Uterus (tissue), 2 donors: ENCODE data around the gene RBM26.

Experiments
- POLR2A ChIP-seq, 2 donors: fragments of 450-650 bp; IDR thresholded peaks; one replicate each; pipeline ENCODE4 v1.6.1; 2016; ENCODE audit warnings: antibody characterized with exemption in 2 of 2, mild to moderate bottlenecking in 1 of 2, moderate library complexity in 1 of 2
- TF ChIP-seq, protein P1 (sequence below), 4 experiments: fragments of 200-600 bp in 2 of 4; fragments of 450-650 bp in 2 of 4; sonication (generic) in 2 of 4; IDR thresholded peaks; one replicate each; pipeline ENCODE4 v1.5.1; 2016 to 2019; ENCODE audit warnings: antibody characterized with exemption in 4 of 4, mild to moderate bottlenecking in 2 of 4, moderate library complexity in 1 of 4

DNA sequence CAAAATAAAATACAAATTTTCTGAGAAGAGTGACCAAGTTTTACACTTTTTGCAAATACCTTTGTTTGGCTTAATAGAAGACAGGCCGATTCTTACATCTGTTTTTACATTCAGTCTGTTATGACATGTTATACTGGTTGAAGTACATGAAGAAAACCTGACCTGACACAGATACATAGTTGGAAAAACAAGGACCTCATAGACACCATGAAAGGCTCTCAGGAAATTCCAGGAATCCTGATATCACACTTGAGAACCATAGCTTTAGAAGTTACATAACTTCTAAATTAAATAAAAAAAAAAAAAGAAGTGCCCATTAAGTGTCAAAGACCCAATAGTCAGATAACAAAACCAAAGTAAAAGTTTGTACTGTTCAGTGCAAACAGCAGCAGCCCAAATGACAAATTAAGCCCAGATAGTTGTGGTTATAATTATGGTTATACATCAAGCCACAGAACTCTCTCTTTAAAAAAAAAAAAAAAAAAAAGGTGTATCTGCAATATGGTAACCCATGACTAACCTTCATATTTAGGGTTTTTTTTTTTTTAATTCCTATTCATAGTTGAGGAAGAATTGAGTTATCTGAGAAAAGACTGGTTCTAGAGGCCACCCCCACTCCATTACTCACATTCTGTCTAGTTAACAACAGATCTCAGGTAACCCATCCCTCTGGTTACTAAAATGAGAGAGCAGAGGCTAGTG is 19.8 kb downstream of the RBM26 start:
- TF ChIP-seq, protein P1, sequence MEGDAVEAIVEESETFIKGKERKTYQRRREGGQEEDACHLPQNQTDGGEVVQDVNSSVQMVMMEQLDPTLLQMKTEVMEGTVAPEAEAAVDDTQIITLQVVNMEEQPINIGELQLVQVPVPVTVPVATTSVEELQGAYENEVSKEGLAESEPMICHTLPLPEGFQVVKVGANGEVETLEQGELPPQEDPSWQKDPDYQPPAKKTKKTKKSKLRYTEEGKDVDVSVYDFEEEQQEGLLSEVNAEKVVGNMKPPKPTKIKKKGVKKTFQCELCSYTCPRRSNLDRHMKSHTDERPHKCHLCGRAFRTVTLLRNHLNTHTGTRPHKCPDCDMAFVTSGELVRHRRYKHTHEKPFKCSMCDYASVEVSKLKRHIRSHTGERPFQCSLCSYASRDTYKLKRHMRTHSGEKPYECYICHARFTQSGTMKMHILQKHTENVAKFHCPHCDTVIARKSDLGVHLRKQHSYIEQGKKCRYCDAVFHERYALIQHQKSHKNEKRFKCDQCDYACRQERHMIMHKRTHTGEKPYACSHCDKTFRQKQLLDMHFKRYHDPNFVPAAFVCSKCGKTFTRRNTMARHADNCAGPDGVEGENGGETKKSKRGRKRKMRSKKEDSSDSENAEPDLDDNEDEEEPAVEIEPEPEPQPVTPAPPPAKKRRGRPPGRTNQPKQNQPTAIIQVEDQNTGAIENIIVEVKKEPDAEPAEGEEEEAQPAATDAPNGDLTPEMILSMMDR (IDR thresholded peaks at IDR 0.05), result no peak
- no peak for TF ChIP-seq POLR2A (IDR thresholded peaks at IDR 0.05)
